ENCODE measurements around the gene RAB7A. TPM values are rescaled to one million over a fixed set of nuclear protein-coding genes. Genes with fewer than 3 reads are reported as not detected.

RAB7A gene
- polyA plus RNA-seq, 2 of the 4 experiments (the other 2 are of a cell fraction), result 137 to 160 TPM

GRCh38 chr3:128698211-128699047 is 27.6 kb upstream of the RAB7A start:
- 3% methylated on average over 25 of the region's 53 CpGs for WGBS (ENCODE audit: missing lambda C conversion rate)
- POLR2A ChIA-PET, result interaction anchor here (0.6 to 1.9 kb wide), 2 partner anchors 11 to 18 kb away, joined by 3 to 11 read pairs; no protein-coding TSS in a partner anchor
- peak; percentile 47 to 52 for DNase-seq (ENCODE audit: low read depth in 1 of 2, low spot score in 1 of 2)
- H3K4me3 ChIP-seq, result peak overlapping the region; percentile 52
- TF ChIP-seq HOXB5 (CRISPR knock-in tag; IDR thresholded peaks at IDR 0.05), result no peak
- TF ChIP-seq E2F6 (IDR thresholded peaks at IDR 0.05; ENCODE audit: borderline replicate concordance, low read depth), result 0 out of 2 replicates have a peak, but pooled peaks have one; percentile 30
- no peak for TF ChIP-seq NR3C1 (IDR thresholded peaks at IDR 0.05)
- no peak for TF ChIP-seq KDM1A (IDR thresholded peaks at IDR 0.05; ENCODE audit: low read depth)
- TF ChIP-seq, protein P1, sequence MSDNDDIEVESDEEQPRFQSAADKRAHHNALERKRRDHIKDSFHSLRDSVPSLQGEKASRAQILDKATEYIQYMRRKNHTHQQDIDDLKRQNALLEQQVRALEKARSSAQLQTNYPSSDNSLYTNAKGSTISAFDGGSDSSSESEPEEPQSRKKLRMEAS (IDR thresholded peaks at IDR 0.05), result peak; percentile 18; the same call in 1 of the 2 replicates
- TF ChIP-seq JUN (IDR thresholded peaks at IDR 0.05), result peak in 1 of 2 experiments; percentile 34; a peak in 1 of 5 replicates
- FAIRE-seq, result no peak
- H3K27ac ChIP-seq, result peak overlapping the region; percentile 77 to 96
- H3K4me2 ChIP-seq, result peak overlapping the region; percentile 61
- ATAC-seq, result peak; percentile 91 to 96
- H3K9me3 ChIP-seq, result no peaks in the 10 kb centered on the region
- CTCF ChIA-PET, result interaction anchor here (3.3 kb wide), 1 partner anchor 17 kb away, joined by 16 read pairs; no protein-coding TSS in a partner anchor
- no peaks in the 10 kb centered on the region for H3K4me1 ChIP-seq

- ATAC-seq (no peak), DNase-seq (ENCODE audit: low read depth in 1 of 2, low spot score in 1 of 2) (no peak), FAIRE-seq (no peak)
- Histone ChIP-seq H3K9me3 (no peaks in the 10 kb centered on the region), H3K27ac (no peak overlapping the region), H3K4me1 (no peaks in the 10 kb centered on the region), H3K4me3 (no peak overlapping the region), H3K4me2 (no peak overlapping the region)
- ChIA-PET CTCF (interaction anchor here (1.0 to 3.5 kb wide), 3 partner anchors 12 to 93 kb away, joined by 3 to 15 read pairs (median 4); no protein-coding TSS in a partner anchor), POLR2A (no interaction called here)
- TF ChIP-seq, protein P2, sequence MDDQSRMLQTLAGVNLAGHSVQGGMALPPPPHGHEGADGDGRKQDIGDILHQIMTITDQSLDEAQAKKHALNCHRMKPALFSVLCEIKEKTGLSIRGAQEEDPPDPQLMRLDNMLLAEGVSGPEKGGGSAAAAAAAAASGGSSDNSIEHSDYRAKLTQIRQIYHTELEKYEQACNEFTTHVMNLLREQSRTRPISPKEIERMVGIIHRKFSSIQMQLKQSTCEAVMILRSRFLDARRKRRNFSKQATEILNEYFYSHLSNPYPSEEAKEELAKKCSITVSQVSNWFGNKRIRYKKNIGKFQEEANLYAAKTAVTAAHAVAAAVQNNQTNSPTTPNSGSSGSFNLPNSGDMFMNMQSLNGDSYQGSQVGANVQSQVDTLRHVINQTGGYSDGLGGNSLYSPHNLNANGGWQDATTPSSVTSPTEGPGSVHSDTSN (IDR thresholded peaks at IDR 0.05), result no peak
- TF ChIP-seq TP53 (CRISPR knock-in tag; IDR thresholded peaks at IDR 0.05), result no peak
- TF ChIP-seq ZC3H11A (IDR thresholded peaks at IDR 0.05), result no peak
- TF ChIP-seq KDM5A (IDR thresholded peaks at IDR 0.05), result no peak
- WGBS (ENCODE audit: missing lambda C conversion rate), result 84% methylated on average over 10 of the region's 11 CpGs
Observed at GRCh38 chr3:128701342-128702212, 24.4 kb upstream of the RAB7A start.

- DNase-seq (ENCODE audit: low read depth in 1 of 2, low spot score in 1 of 2) (no peak), FAIRE-seq (no peak), ATAC-seq (no peak)
- POLR2A ChIA-PET, result no interaction called here
- CTCF ChIA-PET, result interaction anchor here (1.0 to 3.5 kb wide), 2 partner anchors 21 to 93 kb away, joined by 4 to 15 read pairs; no protein-coding TSS in a partner anchor
- TF ChIP-seq NR3C1 (IDR thresholded peaks at IDR 0.05), result no peak
- H3K9me3 ChIP-seq, result no peaks in the 10 kb centered on the region
- H3K4me2 ChIP-seq, result no peak overlapping the region
- no peak overlapping the region for H3K4me3 ChIP-seq
- 54% methylated on average over 3 of the region's 3 CpGs for WGBS (ENCODE audit: missing lambda C conversion rate)
- no peaks in the 10 kb centered on the region for H3K4me1 ChIP-seq
- no peak overlapping the region for H3K27ac ChIP-seq
Observed at GRCh38 chr3:128702391-128702790, 23.6 kb upstream of the RAB7A start.

DNA sequence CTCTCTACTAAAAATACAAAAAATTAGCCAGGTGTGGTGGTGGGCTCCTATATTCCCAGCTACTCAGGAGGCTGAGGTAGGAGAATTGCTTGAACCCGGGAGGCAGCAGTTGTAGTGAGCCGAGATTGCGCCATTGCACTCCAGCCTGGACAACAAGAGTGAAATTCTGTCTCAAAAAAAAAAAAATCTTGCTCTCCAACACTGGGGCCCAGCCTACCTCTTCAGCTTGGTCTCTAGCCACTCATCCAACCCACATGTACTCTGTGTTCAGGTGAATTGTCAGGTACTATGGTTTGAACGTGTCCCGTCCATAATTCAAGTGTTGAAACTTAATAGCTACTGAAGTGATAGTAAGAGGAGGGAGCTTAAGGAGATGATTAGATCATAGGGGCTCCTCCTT is 22.4 kb upstream of the RAB7A start:
- POLR2A ChIA-PET, result no interaction called here
- DNase-seq (ENCODE audit: low read depth in 1 of 2, low spot score in 1 of 2) (no peak), FAIRE-seq (no peak), ATAC-seq (no peak)
- 85% methylated on average over 5 of the region's 5 CpGs for WGBS (ENCODE audit: missing lambda C conversion rate)
- H3K4me1 ChIP-seq, result no peaks in the 10 kb centered on the region
- H3K27ac ChIP-seq, result no peak overlapping the region
- H3K9me3 ChIP-seq, result no peaks in the 10 kb centered on the region
- CTCF ChIA-PET, result interaction anchor here (0.6 to 3.5 kb wide), 4 partner anchors 20 to 95 kb away, joined by 4 to 15 read pairs (median 5); no protein-coding TSS in a partner anchor
- no peak overlapping the region for H3K4me2 ChIP-seq
- H3K4me3 ChIP-seq, result no peak overlapping the region
- TF ChIP-seq NR3C1 (IDR thresholded peaks at IDR 0.05) (no peak), NPAS2 (CRISPR knock-in tag; IDR thresholded peaks at IDR 0.05; ENCODE audit: borderline replicate concordance) (no peak), GATA3 (IDR thresholded peaks at IDR 0.05; ENCODE audit: borderline replicate concordance) (no peak), POLR2A (IDR thresholded peaks at IDR 0.05; ENCODE audit: low read length) (no peak), SMC3 (IDR thresholded peaks at IDR 0.05) (no peak), RNF2 (IDR thresholded peaks at IDR 0.05; ENCODE audit: borderline replicate concordance, low read depth) (no peak), TFCP2L1 (CRISPR knock-in tag; IDR thresholded peaks at IDR 0.05) (no peak), RCOR1 (IDR thresholded peaks at IDR 0.05; ENCODE audit: low read depth, low read length) (no peak), HES2 (IDR thresholded peaks at IDR 0.05) (no peak), HMGXB4 (CRISPR knock-in tag; IDR thresholded peaks at IDR 0.05; ENCODE audit: borderline replicate concordance) (no peak)
- TF ChIP-seq, protein P3, sequence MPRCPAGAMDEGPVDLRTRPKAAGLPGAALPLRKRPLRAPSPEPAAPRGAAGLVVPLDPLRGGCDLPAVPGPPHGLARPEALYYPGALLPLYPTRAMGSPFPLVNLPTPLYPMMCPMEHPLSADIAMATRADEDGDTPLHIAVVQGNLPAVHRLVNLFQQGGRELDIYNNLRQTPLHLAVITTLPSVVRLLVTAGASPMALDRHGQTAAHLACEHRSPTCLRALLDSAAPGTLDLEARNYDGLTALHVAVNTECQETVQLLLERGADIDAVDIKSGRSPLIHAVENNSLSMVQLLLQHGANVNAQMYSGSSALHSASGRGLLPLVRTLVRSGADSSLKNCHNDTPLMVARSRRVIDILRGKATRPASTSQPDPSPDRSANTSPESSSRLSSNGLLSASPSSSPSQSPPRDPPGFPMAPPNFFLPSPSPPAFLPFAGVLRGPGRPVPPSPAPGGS (IDR thresholded peaks at IDR 0.05), result no peak
- TF ChIP-seq, protein P2 (IDR thresholded peaks at IDR 0.05), result no peak
